Liver (tissue), 9 donors: ENCODE measurements around the gene CXCL16. TPM values are rescaled to one million over a fixed set of nuclear protein-coding genes. Genes with fewer than 3 reads are reported as not detected.

Experiments
- DNase-seq: peaks from one replicate; pipeline ENCODE4 v3.0.0-alpha.2; 2017; ENCODE audit warnings: low spot score
- H3K27ac ChIP-seq, 2 donors: one replicate each; pipeline ENCODE4 v1.7.0; 2013; ENCODE audit warnings: inconsistent platforms in 2 of 2, low read length in 2 of 2, control low read depth in 1 of 2, low read depth in 1 of 2, mild to moderate bottlenecking in 1 of 2
- H3K27me3 ChIP-seq, 4 donors: one replicate each; pipeline versions ENCODE4 v1.6.1 to v1.7.0; 2013; ENCODE audit warnings: low read length in 3 of 4, inconsistent platforms in 1 of 4, mild to moderate bottlenecking in 1 of 4, moderate library complexity in 1 of 4; ENCODE audit not compliant: control insufficient read depth in 4 of 4, insufficient read depth in 4 of 4
- H3K36me3 ChIP-seq, 4 donors: one replicate each; pipeline versions ENCODE4 v1.6.1 to v1.7.0; 2013; ENCODE audit warnings: low read length in 3 of 4, mild to moderate bottlenecking in 3 of 4, low read depth in 1 of 4, moderate library complexity in 1 of 4; ENCODE audit not compliant: control insufficient read depth in 4 of 4, insufficient read depth in 3 of 4
- H3K4me1 ChIP-seq, 4 donors: one replicate each; pipeline versions ENCODE4 v1.6.1 to v1.7.0; 2013; ENCODE audit warnings: low read length in 3 of 4, mild to moderate bottlenecking in 3 of 4, moderate library complexity in 1 of 4; ENCODE audit not compliant: control insufficient read depth in 4 of 4, insufficient read depth in 4 of 4
- H3K4me3 ChIP-seq, 3 donors: one replicate each; pipeline versions ENCODE4 v1.6.1 to v1.7.0; 2013; ENCODE audit warnings: low read length in 3 of 3, control low read depth in 1 of 3, low read depth in 1 of 3, mild to moderate bottlenecking in 1 of 3
- H3K9ac ChIP-seq, 2 donors: one replicate each; pipeline ENCODE4 v1.7.0; 2013; ENCODE audit warnings: low read length in 2 of 2, mild to moderate bottlenecking in 2 of 2, moderate library complexity in 2 of 2, control low read depth in 1 of 2, low read depth in 1 of 2
- H3K9me3 ChIP-seq, 4 donors: one replicate each; pipeline versions ENCODE4 v1.6.1 to v1.7.0; 2013; ENCODE audit warnings: low read length in 3 of 4; ENCODE audit not compliant: control insufficient read depth in 4 of 4
- ATF3 ChIP-seq: IDR thresholded peaks from 2 replicates; pipeline ENCODE4 v1.6.1; 2016; ENCODE audit warnings: antibody characterized with exemption
- CTCF ChIP-seq: fragments of 150-350 bp; IDR thresholded peaks from 2 replicates; pipeline ENCODE4 v1.5.1; 2017; ENCODE audit warnings: improper control_type of control experiment, low read depth, low read length; ENCODE audit not compliant: missing input control
- EGR1 ChIP-seq, 2 donors: IDR thresholded peaks; 2 replicates each; pipeline ENCODE4 v1.6.1; 2016 to 2018; ENCODE audit warnings: antibody characterized with exemption in 2 of 2, low read depth in 2 of 2
- FOXA1 ChIP-seq: IDR thresholded peaks from 2 replicates; pipeline ENCODE4 v1.6.1; 2016; ENCODE audit warnings: antibody characterized with exemption
- GABPA ChIP-seq, 2 donors: IDR thresholded peaks in 1 of 2; conservative IDR thresholded peaks in 1 of 2; 2 replicates each; pipeline ENCODE4 v1.6.1; 2016; ENCODE audit warnings: antibody characterized with exemption in 2 of 2, mild to moderate bottlenecking in 1 of 2, moderate library complexity in 1 of 2
- HNF4A ChIP-seq, 2 donors: conservative IDR thresholded peaks; 2 replicates each; pipeline ENCODE4 v1.6.1; 2016; ENCODE audit warnings: antibody characterized with exemption in 2 of 2, mild to moderate bottlenecking in 2 of 2
- HNF4G ChIP-seq: IDR thresholded peaks from 2 replicates; pipeline ENCODE4 v1.6.1; 2016; ENCODE audit warnings: antibody characterized with exemption
- NR2F2 ChIP-seq: IDR thresholded peaks from 2 replicates; pipeline ENCODE4 v1.6.1; 2016; ENCODE audit warnings: antibody characterized with exemption
- RAD21 ChIP-seq, 2 donors: IDR thresholded peaks; 2 replicates each; pipeline ENCODE4 v1.6.1; 2016; ENCODE audit warnings: antibody characterized with exemption in 2 of 2, mild to moderate bottlenecking in 2 of 2
- REST ChIP-seq: IDR thresholded peaks from 2 replicates; pipeline ENCODE4 v1.6.1; 2016; ENCODE audit warnings: antibody characterized with exemption, mild to moderate bottlenecking
- RXRA ChIP-seq, 2 donors: IDR thresholded peaks; 2 replicates each; pipeline ENCODE4 v1.6.1; 2017 to 2018; ENCODE audit warnings: antibody characterized with exemption in 2 of 2, mild to moderate bottlenecking in 1 of 2
- TAF1 ChIP-seq: conservative IDR thresholded peaks from 2 replicates; pipeline ENCODE4 v1.6.1; 2016; ENCODE audit warnings: antibody characterized with exemption, mild to moderate bottlenecking
- whole genome bisulfite sequencing: extraction: QIAGEN DNeasy Blood & Tissue Kit; methylation state at CpG from one replicate; pipeline ENCODE4 v1.1.7; 2013; 5-methylcytosine and 5-hydroxymethylcytosine counted together
- polyA plus RNA-seq, 2 donors: library from polyadenylated mRNA; stranded (reverse) in 1 of 2; unstranded in 1 of 2; fragments of 200-250 nt in 1 of 2; fragments of >200 nt in 1 of 2; fragmentation: Nextera tagmentation in 1 of 2; extraction: Ambion mirVana in 1 of 2; gene quantifications; one replicate each; pipeline versions ENCODE4 v1.2.1 to v1.2.3, GENCODE V29; 2013 to 2015
- total RNA-seq, 2 donors: library from RNA; depleted of rRNA; stranded (reverse); fragments of >200 nt; gene quantifications; one replicate each; pipeline ENCODE4 v1.2.3, GENCODE V29; 2014
- donor health status: healthy.
- donor health status: healthy.
- donor health status: healthy.
- donor health status: healthy.
- donor health status: healthy.

CXCL16 gene
- total and polyA plus RNA-seq, 4 donors: 10.7 to 41.1 (median 16.1) TPM

- H3K9ac ChIP-seq: no peak overlapping the region
- WGBS: 90% methylated on average over 9 of the region's 9 CpGs
These were observed 13.9 kb downstream of the CXCL16 start for GRCh38 chr17:4725646-4726310.

GRCh38 chr17:4724650-4725049 is 15.1 kb downstream of the CXCL16 start:
- WGBS: 83% methylated on average over 5 of the region's 5 CpGs
- Histone ChIP-seq H3K4me3 (no peak overlapping the region), H3K9me3 (no peaks in the 10 kb centered on the region)
- no peak for TF ChIP-seq NR2F2
- no peak for TF ChIP-seq EGR1 (IDR thresholded peaks at IDR 0.05; ENCODE audit: low read depth in 2 of 2)
- TF ChIP-seq HNF4G: no peak
- TF ChIP-seq RXRA (IDR thresholded peaks at IDR 0.05): no peak
- TF ChIP-seq ATF3: no peak
- no peak for TF ChIP-seq REST
- no peak for TF ChIP-seq HNF4A (conservative IDR thresholded peaks at IDR 0.05)

More at GRCh38 chr17:4725646-4726310, 13.9 kb downstream of the CXCL16 start:
- H3K27me3 ChIP-seq: no peaks in the 10 kb centered on the region
- H3K27ac ChIP-seq: peak overlapping the region in 1 of 2 donors; percentile 39
- no peak for DNase-seq
- no peaks in the 10 kb centered on the region for H3K9me3 ChIP-seq
- peaks cover 10 to 25% (median 16%) of the 10 kb centered on the region in 4 donors for H3K4me1 ChIP-seq
- TF ChIP-seq HNF4A (conservative IDR thresholded peaks at IDR 0.05) (no peak), ATF3 (no peak), RXRA (IDR thresholded peaks at IDR 0.05) (no peak), GABPA (IDR thresholded peaks at IDR 0.05 in 1 of 2, conservative IDR thresholded peaks at IDR 0.05 in 1 of 2) (no peak), RAD21 (IDR thresholded peaks at IDR 0.05) (no peak), CTCF (no peak), FOXA1 (no peak), EGR1 (IDR thresholded peaks at IDR 0.05; ENCODE audit: low read depth in 2 of 2) (no peak), TAF1 (no peak), REST (no peak)
- H3K4me3 ChIP-seq: no peak overlapping the region
- no peaks in the 10 kb centered on the region for H3K36me3 ChIP-seq

More at GRCh38 chr17:4724650-4725049, 15.1 kb downstream of the CXCL16 start:
- H3K36me3 ChIP-seq: no peaks in the 10 kb centered on the region
- peaks cover 13 to 29% (median 22%) of the 10 kb centered on the region in 4 donors for H3K4me1 ChIP-seq
- no peak overlapping the region for H3K9ac ChIP-seq
- H3K27me3 ChIP-seq: no peaks in the 10 kb centered on the region
- H3K27ac ChIP-seq: no peak overlapping the region
- DNase-seq: no peak
